ENCODE measurements around the gene PTPRG. TPM values are rescaled to one million over a fixed set of nuclear protein-coding genes. Genes with fewer than 3 reads are reported as not detected.

Gene PTPRG
- total RNA-seq, 2 experiments from 2014 or later: 0.03 to 0.05 TPM

DNA sequence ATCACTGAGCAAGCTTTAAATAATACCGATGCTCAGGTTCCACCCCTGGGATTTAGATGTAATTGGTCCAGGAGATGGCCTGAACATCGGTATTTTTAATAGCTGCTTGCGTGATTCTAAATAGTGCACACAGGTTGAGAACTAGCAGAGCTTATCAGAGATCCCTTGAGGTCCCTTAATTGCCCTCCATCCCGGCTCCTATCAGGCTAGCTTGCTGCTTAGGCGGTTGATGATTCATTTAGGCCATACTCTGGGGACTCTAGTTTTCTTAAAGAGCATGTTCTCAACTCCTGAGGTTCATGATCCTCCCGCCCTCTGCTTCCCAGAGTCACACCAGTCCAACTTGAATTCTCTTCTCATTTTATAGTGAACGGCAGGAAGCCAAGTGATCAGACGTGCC is 531.7 kb downstream of the PTPRG start:
- Histone ChIP-seq H3K36me3 (ENCODE audit: insufficient read depth, low read length) (no peaks in the 10 kb centered on the region), H3K4me3 (ENCODE audit: low read length) (no peak overlapping the region), H3K27me3 (ENCODE audit: control insufficient read depth in 1 of 2, insufficient read depth in 2 of 2, low read length in 2 of 2) (no peaks in the 10 kb centered on the region), H3K27ac (ENCODE audit: low read depth in 1 of 2, low read length in 2 of 2) (no peak overlapping the region), H3K4me1 (ENCODE audit: insufficient read depth, low read length) (no peaks in the 10 kb centered on the region), H3K9me3 (ENCODE audit: control insufficient read depth in 1 of 2, insufficient read depth in 1 of 2, low read length in 2 of 2) (no peaks in the 10 kb centered on the region)
- TF ChIP-seq, protein P1, sequence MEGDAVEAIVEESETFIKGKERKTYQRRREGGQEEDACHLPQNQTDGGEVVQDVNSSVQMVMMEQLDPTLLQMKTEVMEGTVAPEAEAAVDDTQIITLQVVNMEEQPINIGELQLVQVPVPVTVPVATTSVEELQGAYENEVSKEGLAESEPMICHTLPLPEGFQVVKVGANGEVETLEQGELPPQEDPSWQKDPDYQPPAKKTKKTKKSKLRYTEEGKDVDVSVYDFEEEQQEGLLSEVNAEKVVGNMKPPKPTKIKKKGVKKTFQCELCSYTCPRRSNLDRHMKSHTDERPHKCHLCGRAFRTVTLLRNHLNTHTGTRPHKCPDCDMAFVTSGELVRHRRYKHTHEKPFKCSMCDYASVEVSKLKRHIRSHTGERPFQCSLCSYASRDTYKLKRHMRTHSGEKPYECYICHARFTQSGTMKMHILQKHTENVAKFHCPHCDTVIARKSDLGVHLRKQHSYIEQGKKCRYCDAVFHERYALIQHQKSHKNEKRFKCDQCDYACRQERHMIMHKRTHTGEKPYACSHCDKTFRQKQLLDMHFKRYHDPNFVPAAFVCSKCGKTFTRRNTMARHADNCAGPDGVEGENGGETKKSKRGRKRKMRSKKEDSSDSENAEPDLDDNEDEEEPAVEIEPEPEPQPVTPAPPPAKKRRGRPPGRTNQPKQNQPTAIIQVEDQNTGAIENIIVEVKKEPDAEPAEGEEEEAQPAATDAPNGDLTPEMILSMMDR (IDR thresholded peaks at IDR 0.05): no peak
- Mint-ChIP-seq H3K4me1 (ENCODE audit: low read depth) (no peaks in the 10 kb centered on the region), H3K36me3 (ENCODE audit: low read depth) (no peaks in the 10 kb centered on the region), H3K27ac (no peak overlapping the region), H3K9me3 (peaks cover 2% of the 10 kb centered on the region), H3K4me3 (no peak overlapping the region), H3K27me3 (peaks cover 18% of the 10 kb centered on the region)
- ChIA-PET POLR2A (no interaction called here), CTCF (interaction anchor here (0.7 kb wide), 1 partner anchor 1173 kb away, joined by 3 read pairs; no protein-coding TSS in a partner anchor)
- no peak for ATAC-seq (ENCODE audit: poor library complexity)
- no peak for DNase-seq
- intact Hi-C loops (cut with DNase I, micrococcal nuclease): no loop called here

DNA sequence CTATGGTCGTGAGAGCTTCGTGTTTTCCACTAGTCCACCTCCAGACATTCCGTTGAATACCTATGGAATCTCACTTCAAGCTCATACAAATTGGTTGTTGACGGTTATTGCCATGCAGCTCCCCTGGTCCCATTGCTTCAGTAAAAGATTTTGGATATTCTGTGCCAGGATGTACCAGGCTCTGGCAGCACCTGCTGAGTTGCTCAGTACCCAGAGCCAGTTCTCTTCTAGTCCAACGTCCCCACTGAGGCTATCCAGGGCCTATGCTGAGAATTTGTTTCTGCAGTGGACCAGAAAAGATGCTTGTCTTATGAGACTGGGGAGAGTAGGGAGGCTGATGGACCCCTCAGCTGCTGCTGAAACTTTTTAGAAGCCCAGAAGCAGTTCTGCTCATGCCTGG is 533.1 kb downstream of the PTPRG start:
- DNase-seq: no peak
- Histone ChIP-seq H3K9me3 (ENCODE audit: control insufficient read depth in 1 of 2, insufficient read depth in 1 of 2, low read length in 2 of 2) (no peaks in the 10 kb centered on the region), H3K27me3 (ENCODE audit: control insufficient read depth in 1 of 2, insufficient read depth in 2 of 2, low read length in 2 of 2) (no peaks in the 10 kb centered on the region), H3K27ac (ENCODE audit: low read depth in 1 of 2, low read length in 2 of 2) (no peak overlapping the region), H3K36me3 (ENCODE audit: insufficient read depth, low read length) (no peaks in the 10 kb centered on the region), H3K4me1 (ENCODE audit: insufficient read depth, low read length) (no peaks in the 10 kb centered on the region), H3K4me3 (ENCODE audit: low read length) (no peak overlapping the region)
- no peaks in the 10 kb centered on the region for H3K36me3 Mint-ChIP-seq (ENCODE audit: low read depth)
- intact Hi-C loops (cut with DNase I, micrococcal nuclease): no loop called here
- CTCF ChIA-PET: no interaction called here
- no peaks in the 10 kb centered on the region for H3K4me1 Mint-ChIP-seq (ENCODE audit: low read depth)
- POLR2A ChIA-PET: no interaction called here
- no peak overlapping the region for H3K4me3 Mint-ChIP-seq
- H3K27ac Mint-ChIP-seq: no peak overlapping the region
- H3K9me3 Mint-ChIP-seq: peaks cover 2% of the 10 kb centered on the region
- H3K27me3 Mint-ChIP-seq: peaks cover 8% of the 10 kb centered on the region
- TF ChIP-seq, protein P1 (IDR thresholded peaks at IDR 0.05): no peak
- no peak for ATAC-seq (ENCODE audit: poor library complexity)

DNA sequence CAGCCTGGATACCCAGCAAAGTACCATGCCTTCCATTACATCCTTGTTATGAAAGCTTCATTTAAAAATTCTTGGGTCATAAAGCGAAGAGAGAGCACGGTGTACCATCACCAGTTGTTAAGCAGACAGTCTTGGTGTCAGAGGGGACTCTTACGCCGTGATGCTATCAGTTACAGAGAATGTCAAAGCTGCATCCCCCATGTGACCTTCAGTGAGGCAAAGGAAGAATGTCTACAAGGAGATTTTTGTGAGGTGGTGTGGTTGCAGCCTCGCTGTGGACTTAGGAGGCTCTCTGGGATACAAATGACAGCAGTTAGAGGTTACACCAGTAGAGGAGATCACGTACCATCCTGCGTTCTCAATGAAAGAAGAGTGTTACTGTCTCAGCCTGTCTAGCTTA is 533.7 kb downstream of the PTPRG start:
- no peak overlapping the region for H3K4me3 Mint-ChIP-seq
- H3K4me1 Mint-ChIP-seq (ENCODE audit: low read depth): no peaks in the 10 kb centered on the region
- intact Hi-C loops (cut with DNase I, micrococcal nuclease): no loop called here

More for the DNA sequence above, 533.7 kb downstream of the PTPRG start:
- no peaks in the 10 kb centered on the region for H3K4me1 ChIP-seq (ENCODE audit: insufficient read depth, low read length)
- peaks cover 8% of the 10 kb centered on the region for H3K27me3 Mint-ChIP-seq
- no peaks in the 10 kb centered on the region for H3K9me3 ChIP-seq (ENCODE audit: control insufficient read depth in 1 of 2, insufficient read depth in 1 of 2, low read length in 2 of 2)
- POLR2A ChIA-PET: no interaction called here
- DNase-seq (no peak), ATAC-seq (ENCODE audit: poor library complexity) (no peak)
- H3K4me3 ChIP-seq (ENCODE audit: low read length): no peak overlapping the region
- no peak overlapping the region for H3K27ac Mint-ChIP-seq
- TF ChIP-seq, protein P1 (IDR thresholded peaks at IDR 0.05): no peak
- no peaks in the 10 kb centered on the region for H3K27me3 ChIP-seq (ENCODE audit: control insufficient read depth in 1 of 2, insufficient read depth in 2 of 2, low read length in 2 of 2)
- H3K36me3 ChIP-seq (ENCODE audit: insufficient read depth, low read length): no peaks in the 10 kb centered on the region
- H3K9me3 Mint-ChIP-seq: peaks cover 2% of the 10 kb centered on the region
- no peak overlapping the region for H3K27ac ChIP-seq (ENCODE audit: low read depth in 1 of 2, low read length in 2 of 2)
- no peaks in the 10 kb centered on the region for H3K36me3 Mint-ChIP-seq (ENCODE audit: low read depth)
- CTCF ChIA-PET: no interaction called here

Measured in CD4-positive, alpha-beta T cell (primary cell).